Ureter (tissue), 1 donor: ENCODE data around the gene SSH3. TPM values are rescaled to one million over a fixed set of nuclear protein-coding genes. Genes with fewer than 3 reads are reported as not detected.

Experiments
- total RNA-seq: library from RNA; stranded (reverse); gene quantifications from one replicate; pipeline ENCODE4 v1.2.4, GENCODE V29; 2023
- donor health status: DM: yes; HTN: yes; CAD: no.

SSH3 gene
- total RNA-seq, 1 donor from 2014 or later, result 258 TPM

Other genes with a start within 250 kb of the SSH3 start
- 15.2 TPM for gene RHOD, start 246.7 kb upstream of the SSH3 start, total RNA-seq
- 106 TPM for gene KDM2A, start 184.3 kb upstream of the SSH3 start, total RNA-seq
- gene GRK2, start 37.1 kb upstream of the SSH3 start, total RNA-seq, result 75.9 TPM
- 110 TPM for gene ANKRD13D, start 14.2 kb upstream of the SSH3 start, total RNA-seq
- gene POLD4, start 50.0 kb downstream of the SSH3 start, total RNA-seq, result 57.9 TPM
- gene CLCF1, start 70.1 kb downstream of the SSH3 start, total RNA-seq, result 1.4 TPM
- gene RAD9A, start 88.5 kb downstream of the SSH3 start, total RNA-seq, result 26.1 TPM
- gene PPP1CA, start 98.3 kb downstream of the SSH3 start, total RNA-seq, result 124 TPM
- 3.6 TPM for gene TBC1D10C, start 100.6 kb downstream of the SSH3 start, total RNA-seq
- 1.3 TPM for gene CARNS1, start 112.1 kb downstream of the SSH3 start, total RNA-seq
- 44.8 TPM for gene RPS6KB2, start 125.0 kb downstream of the SSH3 start, total RNA-seq
- 6.4 TPM for gene PTPRCAP, start 134.2 kb downstream of the SSH3 start, total RNA-seq
- 101 TPM for gene CORO1B, start 139.9 kb downstream of the SSH3 start, total RNA-seq
- not detected for gene GPR152, start 149.2 kb downstream of the SSH3 start, total RNA-seq
- 2.8 TPM for gene CABP4, start 151.8 kb downstream of the SSH3 start, total RNA-seq
- gene TMEM134, start 165.7 kb downstream of the SSH3 start, total RNA-seq, result 134 TPM
- gene AIP, start 179.5 kb downstream of the SSH3 start, total RNA-seq, result 46.8 TPM
- 41.2 TPM for gene PITPNM1, start 201.8 kb downstream of the SSH3 start, total RNA-seq
- 40.5 TPM for gene CDK2AP2, start 204.6 kb downstream of the SSH3 start, total RNA-seq
- gene CABP2, start 219.9 kb downstream of the SSH3 start, total RNA-seq, result not detected